Measurements from ENCODE around the gene LRRC63.

Gene LRRC63

DNA sequence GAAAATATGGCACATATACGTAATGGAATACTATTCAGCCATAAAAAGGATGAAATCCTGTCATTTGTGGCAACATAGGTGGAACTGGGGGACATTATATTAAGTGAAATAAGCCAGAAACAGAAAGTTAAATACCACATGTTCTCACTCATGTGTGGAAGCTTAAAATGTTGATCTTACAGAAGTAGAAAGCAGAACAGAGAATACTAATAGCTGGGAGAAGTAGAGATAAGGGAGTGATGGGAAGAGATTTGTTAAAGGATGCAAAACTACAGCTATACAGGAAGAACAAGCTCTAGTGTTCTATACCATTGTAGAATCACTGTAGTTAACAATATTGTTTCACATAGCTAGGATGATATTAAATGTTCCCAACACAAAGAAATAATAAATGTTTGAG is 107.3 kb downstream of the LRRC63 start:
- TF ChIP-seq, protein P1, sequence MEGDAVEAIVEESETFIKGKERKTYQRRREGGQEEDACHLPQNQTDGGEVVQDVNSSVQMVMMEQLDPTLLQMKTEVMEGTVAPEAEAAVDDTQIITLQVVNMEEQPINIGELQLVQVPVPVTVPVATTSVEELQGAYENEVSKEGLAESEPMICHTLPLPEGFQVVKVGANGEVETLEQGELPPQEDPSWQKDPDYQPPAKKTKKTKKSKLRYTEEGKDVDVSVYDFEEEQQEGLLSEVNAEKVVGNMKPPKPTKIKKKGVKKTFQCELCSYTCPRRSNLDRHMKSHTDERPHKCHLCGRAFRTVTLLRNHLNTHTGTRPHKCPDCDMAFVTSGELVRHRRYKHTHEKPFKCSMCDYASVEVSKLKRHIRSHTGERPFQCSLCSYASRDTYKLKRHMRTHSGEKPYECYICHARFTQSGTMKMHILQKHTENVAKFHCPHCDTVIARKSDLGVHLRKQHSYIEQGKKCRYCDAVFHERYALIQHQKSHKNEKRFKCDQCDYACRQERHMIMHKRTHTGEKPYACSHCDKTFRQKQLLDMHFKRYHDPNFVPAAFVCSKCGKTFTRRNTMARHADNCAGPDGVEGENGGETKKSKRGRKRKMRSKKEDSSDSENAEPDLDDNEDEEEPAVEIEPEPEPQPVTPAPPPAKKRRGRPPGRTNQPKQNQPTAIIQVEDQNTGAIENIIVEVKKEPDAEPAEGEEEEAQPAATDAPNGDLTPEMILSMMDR (IDR thresholded peaks at IDR 0.05; ENCODE audit: unreplicated experiment in 3 of 3) = no peak

DNA sequence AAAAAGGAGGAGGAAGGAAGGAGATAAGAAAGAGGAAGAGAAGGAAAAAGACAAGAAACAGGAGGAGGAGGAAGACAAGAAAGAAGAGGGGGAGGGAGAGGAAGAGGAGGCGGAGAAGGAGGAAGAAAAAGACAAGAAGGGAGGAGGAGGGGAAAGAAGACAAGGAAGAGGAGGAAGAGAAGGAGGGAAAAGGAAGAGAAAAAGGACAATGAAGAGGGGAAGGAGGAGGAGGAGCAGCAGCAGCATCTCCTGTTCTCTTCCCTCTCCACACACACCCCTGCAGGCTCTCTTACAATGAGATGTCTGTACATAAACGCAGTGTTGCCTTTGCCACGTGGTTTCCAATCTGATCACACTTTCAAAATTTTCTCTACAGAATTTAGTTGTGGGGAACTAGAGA is 108.7 kb downstream of the LRRC63 start:
- Mint-ChIP-seq H3K9me3 (no peaks in the 10 kb centered on the region), H3K36me3 (ENCODE audit: low read depth) (no peaks in the 10 kb centered on the region), H3K27me3 (ENCODE audit: low read depth) (peaks cover 11% of the 10 kb centered on the region), H3K4me3 (no peak overlapping the region), H3K4me1 (no peaks in the 10 kb centered on the region), H3K27ac (no peak overlapping the region)
- TF ChIP-seq, protein P1 (IDR thresholded peaks at IDR 0.05; ENCODE audit: unreplicated experiment in 3 of 3) = no peak

More for the DNA sequence above, 107.3 kb downstream of the LRRC63 start:
- Mint-ChIP-seq H3K4me3 (no peak overlapping the region), H3K27ac (no peak overlapping the region), H3K27me3 (ENCODE audit: low read depth) (peaks cover 11% of the 10 kb centered on the region), H3K4me1 (no peaks in the 10 kb centered on the region), H3K9me3 (no peaks in the 10 kb centered on the region), H3K36me3 (ENCODE audit: low read depth) (no peaks in the 10 kb centered on the region)

DNA sequence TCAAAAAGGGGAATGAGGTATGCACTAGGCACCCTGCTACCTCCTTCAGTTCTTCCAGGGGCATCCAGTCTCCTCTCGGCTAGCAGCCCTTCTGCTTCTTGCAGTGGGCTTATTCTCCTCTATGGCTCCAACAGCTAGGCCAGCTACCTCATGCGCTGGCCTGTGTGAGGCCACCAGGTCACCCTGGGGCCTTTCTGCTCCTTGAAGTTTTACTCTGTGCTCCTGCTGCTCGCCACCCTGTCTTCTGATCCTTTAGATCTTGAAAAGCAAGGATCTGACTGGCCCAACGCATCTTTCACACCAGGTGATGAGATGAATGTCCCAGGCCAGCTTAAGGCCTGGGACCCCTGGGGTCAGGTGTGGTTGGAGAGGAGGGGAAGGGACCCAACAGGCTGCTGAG is 109.1 kb downstream of the LRRC63 start:
- Mint-ChIP-seq H3K4me3 (no peak overlapping the region), H3K9me3 (no peaks in the 10 kb centered on the region), H3K27ac (no peak overlapping the region), H3K4me1 (no peaks in the 10 kb centered on the region), H3K27me3 (ENCODE audit: low read depth) (peaks cover 11% of the 10 kb centered on the region), H3K36me3 (ENCODE audit: low read depth) (no peaks in the 10 kb centered on the region)
- TF ChIP-seq, protein P1 (IDR thresholded peaks at IDR 0.05; ENCODE audit: unreplicated experiment in 3 of 3) = no peak

DNA sequence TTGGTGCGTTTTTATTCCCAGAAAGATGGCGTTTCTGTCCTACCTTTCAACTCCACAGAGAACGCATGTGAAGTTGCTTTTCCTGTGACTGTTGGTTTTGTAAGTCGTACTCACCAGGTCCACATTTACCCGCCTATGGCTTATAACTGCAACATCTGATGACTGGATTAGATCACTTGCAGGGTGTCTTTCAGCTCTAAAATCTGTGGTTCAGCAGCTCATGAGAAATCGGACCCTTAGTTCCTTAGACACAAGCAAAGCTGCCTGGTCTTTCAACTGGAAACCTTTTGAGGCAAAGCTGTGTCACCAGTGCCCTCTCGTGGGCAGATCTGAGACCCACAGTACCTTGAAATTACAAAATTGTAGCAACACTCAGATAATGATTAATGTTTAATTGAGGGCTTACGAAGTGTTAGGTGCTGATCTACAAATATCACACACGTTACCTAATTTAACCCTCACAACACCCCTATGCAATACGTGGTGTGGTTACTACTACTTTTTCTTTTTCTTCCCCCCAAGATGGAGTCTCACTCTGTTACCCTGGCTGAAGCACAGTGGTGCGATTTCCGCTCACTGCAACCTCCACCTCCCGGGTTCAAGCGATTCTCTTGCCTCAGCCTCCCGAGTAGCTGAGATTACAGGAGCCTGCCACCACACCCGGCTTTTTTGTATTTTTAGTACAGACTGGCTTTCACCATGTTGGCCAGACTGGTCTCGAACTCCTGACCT is 109.9 kb downstream of the LRRC63 start:
- H3K27me3 Mint-ChIP-seq (ENCODE audit: low read depth) = peaks cover 9% of the 10 kb centered on the region
- H3K4me1 Mint-ChIP-seq = no peaks in the 10 kb centered on the region
- no peaks in the 10 kb centered on the region for H3K36me3 Mint-ChIP-seq (ENCODE audit: low read depth)
- peak overlapping the region in 2 of 3 experiments; percentile 22 to 32 for H3K27ac Mint-ChIP-seq
- TF ChIP-seq, protein P1 (IDR thresholded peaks at IDR 0.05; ENCODE audit: unreplicated experiment in 3 of 3) = peak; percentile 71 to 83 (median 80)
- no peaks in the 10 kb centered on the region for H3K9me3 Mint-ChIP-seq
- no peak overlapping the region for H3K4me3 Mint-ChIP-seq

DNA sequence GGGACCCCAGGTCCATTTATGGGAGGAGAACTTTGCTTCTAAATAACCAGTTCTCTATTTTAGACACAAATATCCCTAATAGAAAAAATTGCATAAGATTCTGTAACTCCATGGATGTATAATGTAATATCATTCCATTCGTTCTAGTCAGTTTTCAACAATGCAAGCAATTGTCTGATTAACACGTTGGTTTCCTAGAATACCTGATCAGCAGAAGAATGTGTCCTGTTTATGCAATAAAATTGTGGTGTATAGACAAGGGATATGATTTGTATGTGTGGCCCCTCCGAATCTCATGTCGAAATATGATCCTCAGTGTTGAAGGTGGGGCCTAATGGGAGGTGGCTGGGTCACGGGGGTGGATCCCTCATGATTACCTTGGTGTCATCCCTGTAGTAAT is 113.2 kb downstream of the LRRC63 start:
- H3K4me3 Mint-ChIP-seq = no peak overlapping the region
- no peaks in the 10 kb centered on the region for H3K36me3 Mint-ChIP-seq (ENCODE audit: low read depth)
- no peak overlapping the region for H3K27ac Mint-ChIP-seq
- H3K9me3 Mint-ChIP-seq = no peaks in the 10 kb centered on the region
- H3K4me1 Mint-ChIP-seq = no peaks in the 10 kb centered on the region
- H3K27me3 Mint-ChIP-seq (ENCODE audit: low read depth) = peaks cover 7% of the 10 kb centered on the region
- TF ChIP-seq, protein P1 (IDR thresholded peaks at IDR 0.05; ENCODE audit: unreplicated experiment in 3 of 3) = no peak
